ENCODE data around the gene ERF. TPM values are rescaled to one million over a fixed set of nuclear protein-coding genes. Genes with fewer than 3 reads are reported as not detected.
"Not testable (repeated sequence)": the region's sequence is repeated elsewhere in the genome, so short reads cannot be mapped to it uniquely, and the experiment has no call there.

The ERF gene
- total RNA-seq, 1 donor from 2014 or later, result 55.5 TPM

- DNase-seq (ENCODE audit: low spot score), result no peak
Observed at GRCh38 chr19:42275517-42275916, 20.6 kb upstream of the ERF start.

GRCh38 chr19:42275103-42275502 lies 20.2 kb upstream of the ERF start:
- DNase-seq (ENCODE audit: low spot score), result no peak

GRCh38 chr19:42274065-42274682 lies 19.2 kb upstream of the ERF start:
- DNase-seq (ENCODE audit: low spot score), result no peak

GRCh38 chr19:42273407-42274064 lies 18.6 kb upstream of the ERF start:
- no peak for DNase-seq (ENCODE audit: low spot score)

GRCh38 chr19:42272989-42273406 lies 18.1 kb upstream of the ERF start:
- no peak for DNase-seq (ENCODE audit: low spot score)

GRCh38 chr19:42272535-42272897 lies 17.6 kb upstream of the ERF start:
- no peak for DNase-seq (ENCODE audit: low spot score)

- DNase-seq (ENCODE audit: low spot score), result no peak
Observed at GRCh38 chr19:42271861-42272534, 17.1 kb upstream of the ERF start.

GRCh38 chr19:42271045-42271419 lies 16.1 kb upstream of the ERF start:
- no peak for DNase-seq (ENCODE audit: low spot score)

GRCh38 chr19:42270346-42271044 lies 15.6 kb upstream of the ERF start:
- no peak for DNase-seq (ENCODE audit: low spot score)

GRCh38 chr19:42269478-42270345 lies 14.8 kb upstream of the ERF start:
- DNase-seq (ENCODE audit: low spot score), result no peak

GRCh38 chr19:42268704-42269477 lies 14.0 kb upstream of the ERF start, which contains the start of gene CIC:
Gene CIC (plus strand): TSS chr19:42269252. CDS start chr19:42271784, 2,532 bp downstream.
- DNase-seq (ENCODE audit: low spot score), result peak; percentile 100

- DNase-seq (ENCODE audit: low spot score), result peak; percentile 98
Observed at GRCh38 chr19:42268142-42268703, 13.3 kb upstream of the ERF start.

- no peak for DNase-seq (ENCODE audit: low spot score)
Observed at GRCh38 chr19:42267644-42268141, 12.8 kb upstream of the ERF start.

GRCh38 chr19:42266928-42267603 lies 12.1 kb upstream of the ERF start:
- not testable (repeated sequence) for DNase-seq (ENCODE audit: low spot score)

- DNase-seq (ENCODE audit: low spot score), result not testable (repeated sequence)
Observed at GRCh38 chr19:42266105-42266504, 11.2 kb upstream of the ERF start.

- DNase-seq (ENCODE audit: low spot score), result no peak
Observed at GRCh38 chr19:42261763-42262162, 6.8 kb upstream of the ERF start.

GRCh38 chr19:42257842-42258241 lies 2.9 kb upstream of the ERF start:
- not testable (repeated sequence) for DNase-seq (ENCODE audit: low spot score)

- DNase-seq (ENCODE audit: low spot score), result no peak
Observed at GRCh38 chr19:42255766-42256745, 1.1 kb upstream of the ERF start.

Data from mesenteric fat pad (tissue), 1 donor.